T-helper 2 cell treated with Interferon-gamma antibody and Interleukin-4, amounts not matched to agents 5 μg/mL and 100 μg/mL, for 36 hours (primary cell): ENCODE measurements around the gene TRMT10A.

ENCODE experiments used
- DNase-seq: peaks from one replicate; pipeline ENCODE4 v3.0.0; 2021; ENCODE audit warnings: low spot score
- H3K27ac Mint-ChIP-seq: one replicate; pipeline ENCODE4 v1.8.0; 2021; ENCODE audit warnings: mild to moderate bottlenecking, mixed read lengths
- H3K27me3 Mint-ChIP-seq: one replicate; pipeline ENCODE4 v1.8.0; 2021; ENCODE audit warnings: low read depth, mixed read lengths
- H3K36me3 Mint-ChIP-seq: one replicate; pipeline ENCODE4 v1.8.0; 2021; ENCODE audit warnings: low read depth, mixed read lengths
- H3K4me1 Mint-ChIP-seq: one replicate; pipeline ENCODE4 v1.8.0; 2021; ENCODE audit warnings: low read depth, mixed read lengths
- H3K4me3 Mint-ChIP-seq: one replicate; pipeline ENCODE4 v1.8.0; 2022; ENCODE audit warnings: mild to moderate bottlenecking, moderate library complexity, mixed read lengths
- H3K9me3 Mint-ChIP-seq: one replicate; pipeline ENCODE4 v1.8.0; 2021; ENCODE audit warnings: mixed read lengths

Gene TRMT10A

GRCh38 chr4:99563310-99564186 is at the start of gene TRMT10A:
TRMT10A (minus strand) TSS chr4:99564039; CDS start chr4:99559338, 4,701 bp downstream.
- peak within 1 kb of the TSS; percentile 100 for H3K27ac Mint-ChIP-seq
- peaks cover 12% of the 10 kb centered on the region for H3K4me1 Mint-ChIP-seq
- H3K4me3 Mint-ChIP-seq: peak within 1 kb of the TSS; percentile 97
- peak; percentile 97 for DNase-seq
- H3K36me3 Mint-ChIP-seq: peaks cover 2% of the 10 kb centered on the region
- H3K9me3 Mint-ChIP-seq: no peaks in the 10 kb centered on the region
- peaks cover 10% of the 10 kb centered on the region for H3K27me3 Mint-ChIP-seq

- peaks cover 2% of the 10 kb centered on the region for H3K27me3 Mint-ChIP-seq
These were observed 48.9 kb upstream of the TRMT10A start for GRCh38 chr4:99612704-99613103.

GRCh38 chr4:99612281-99612680 is 48.4 kb upstream of the TRMT10A start:
- Mint-ChIP-seq H3K27ac (no peak overlapping the region), H3K4me1 (no peaks in the 10 kb centered on the region), H3K9me3 (no peaks in the 10 kb centered on the region), H3K36me3 (no peaks in the 10 kb centered on the region), H3K4me3 (no peak overlapping the region), H3K27me3 (peaks cover 2% of the 10 kb centered on the region)
- DNase-seq: no peak

More at GRCh38 chr4:99612704-99613103, 48.9 kb upstream of the TRMT10A start:
- H3K9me3 Mint-ChIP-seq: no peaks in the 10 kb centered on the region
- no peaks in the 10 kb centered on the region for H3K36me3 Mint-ChIP-seq
- H3K27ac Mint-ChIP-seq: no peak overlapping the region
- no peaks in the 10 kb centered on the region for H3K4me1 Mint-ChIP-seq
- no peak overlapping the region for H3K4me3 Mint-ChIP-seq
- no peak for DNase-seq

GRCh38 chr4:99610605-99611175 is 46.9 kb upstream of the TRMT10A start:
- Mint-ChIP-seq H3K27ac (no peak overlapping the region), H3K4me1 (no peaks in the 10 kb centered on the region), H3K4me3 (no peak overlapping the region), H3K27me3 (peaks cover 3% of the 10 kb centered on the region), H3K36me3 (no peaks in the 10 kb centered on the region), H3K9me3 (no peaks in the 10 kb centered on the region)
- no peak for DNase-seq

GRCh38 chr4:99608417-99608816 is 44.6 kb upstream of the TRMT10A start:
- H3K4me3 Mint-ChIP-seq: no peak overlapping the region
- H3K36me3 Mint-ChIP-seq: no peaks in the 10 kb centered on the region
- no peaks in the 10 kb centered on the region for H3K4me1 Mint-ChIP-seq
- no peak for DNase-seq
- H3K9me3 Mint-ChIP-seq: no peaks in the 10 kb centered on the region
- H3K27me3 Mint-ChIP-seq: peaks cover 7% of the 10 kb centered on the region
- no peak overlapping the region for H3K27ac Mint-ChIP-seq

GRCh38 chr4:99606716-99607115 is 42.9 kb upstream of the TRMT10A start:
- H3K4me3 Mint-ChIP-seq: no peak overlapping the region

GRCh38 chr4:99594818-99595217 is 31.0 kb upstream of the TRMT10A start:
- Mint-ChIP-seq H3K4me3 (no peak overlapping the region), H3K27ac (no peak overlapping the region), H3K9me3 (no peaks in the 10 kb centered on the region), H3K4me1 (no peaks in the 10 kb centered on the region), H3K27me3 (peaks cover 7% of the 10 kb centered on the region), H3K36me3 (no peaks in the 10 kb centered on the region)
- no peak for DNase-seq

More at GRCh38 chr4:99606716-99607115, 42.9 kb upstream of the TRMT10A start:
- DNase-seq: no peak
- Mint-ChIP-seq H3K4me1 (no peaks in the 10 kb centered on the region), H3K36me3 (no peaks in the 10 kb centered on the region), H3K27me3 (peaks cover 10% of the 10 kb centered on the region), H3K9me3 (no peaks in the 10 kb centered on the region), H3K27ac (no peak overlapping the region)

- DNase-seq: no peak
- H3K36me3 Mint-ChIP-seq: no peaks in the 10 kb centered on the region
- peaks cover 12% of the 10 kb centered on the region for H3K27me3 Mint-ChIP-seq
- no peak overlapping the region for H3K4me3 Mint-ChIP-seq
- H3K27ac Mint-ChIP-seq: no peak overlapping the region
- H3K4me1 Mint-ChIP-seq: no peaks in the 10 kb centered on the region
- no peaks in the 10 kb centered on the region for H3K9me3 Mint-ChIP-seq
These were observed 30.2 kb upstream of the TRMT10A start for GRCh38 chr4:99593781-99594641.

- Mint-ChIP-seq H3K9me3 (no peaks in the 10 kb centered on the region), H3K27me3 (peaks cover 11% of the 10 kb centered on the region), H3K4me3 (no peak overlapping the region), H3K4me1 (no peaks in the 10 kb centered on the region), H3K36me3 (no peaks in the 10 kb centered on the region), H3K27ac (no peak overlapping the region)
- no peak for DNase-seq
These were observed 27.9 kb upstream of the TRMT10A start for GRCh38 chr4:99591757-99592156.

- H3K4me3 Mint-ChIP-seq: no peak overlapping the region
- no peaks in the 10 kb centered on the region for H3K9me3 Mint-ChIP-seq
- DNase-seq: no peak
- H3K27me3 Mint-ChIP-seq: peaks cover 10% of the 10 kb centered on the region
- H3K27ac Mint-ChIP-seq: no peak overlapping the region
- H3K36me3 Mint-ChIP-seq: no peaks in the 10 kb centered on the region
- H3K4me1 Mint-ChIP-seq: no peaks in the 10 kb centered on the region
These were observed 24.0 kb upstream of the TRMT10A start for GRCh38 chr4:99587803-99588202.

- H3K36me3 Mint-ChIP-seq: no peaks in the 10 kb centered on the region
- peaks cover 12% of the 10 kb centered on the region for H3K27me3 Mint-ChIP-seq
- H3K4me1 Mint-ChIP-seq: no peaks in the 10 kb centered on the region
- no peak overlapping the region for H3K27ac Mint-ChIP-seq
- no peaks in the 10 kb centered on the region for H3K9me3 Mint-ChIP-seq
- no peak overlapping the region for H3K4me3 Mint-ChIP-seq
- DNase-seq: no peak
These were observed 23.5 kb upstream of the TRMT10A start for GRCh38 chr4:99587309-99587708.

- H3K9me3 Mint-ChIP-seq: no peaks in the 10 kb centered on the region
- no peaks in the 10 kb centered on the region for H3K36me3 Mint-ChIP-seq
- DNase-seq: no peak
- no peak overlapping the region for H3K27ac Mint-ChIP-seq
- H3K27me3 Mint-ChIP-seq: peaks cover 15% of the 10 kb centered on the region
- no peaks in the 10 kb centered on the region for H3K4me1 Mint-ChIP-seq
- H3K4me3 Mint-ChIP-seq: no peak overlapping the region
These were observed 23.0 kb upstream of the TRMT10A start for GRCh38 chr4:99586797-99587196.

- Mint-ChIP-seq H3K36me3 (no peaks in the 10 kb centered on the region), H3K27me3 (peaks cover 15% of the 10 kb centered on the region), H3K9me3 (no peaks in the 10 kb centered on the region), H3K4me1 (no peaks in the 10 kb centered on the region), H3K27ac (no peak overlapping the region), H3K4me3 (no peak overlapping the region)
- no peak for DNase-seq
These were observed 22.5 kb upstream of the TRMT10A start for GRCh38 chr4:99586322-99586721.

GRCh38 chr4:99585516-99585915 is 21.7 kb upstream of the TRMT10A start:
- Mint-ChIP-seq H3K36me3 (no peaks in the 10 kb centered on the region), H3K4me3 (no peak overlapping the region), H3K9me3 (no peaks in the 10 kb centered on the region), H3K27ac (no peak overlapping the region), H3K27me3 (peaks cover 15% of the 10 kb centered on the region), H3K4me1 (no peaks in the 10 kb centered on the region)
- DNase-seq: no peak
